H1 (cell line): Measurements from ENCODE around the gene KBTBD12. TPM values are rescaled to one million over a fixed set of nuclear protein-coding genes. Genes with fewer than 3 reads are reported as not detected.

Experiments used
- polyA plus RNA-seq, 7 experiments: library from polyadenylated mRNA; depleted of rRNA in 3 of 7; stranded (reverse) in 5 of 7; unstranded in 2 of 7; fragments of >200 nt in 5 of 7; fragments of 200-250 nt in 2 of 7; gene quantifications; 1 replicate in 5 of 7; 2 replicates in 1 of 7; 4 replicates in 1 of 7; pipeline versions ENCODE4 v1.2.1 to v1.2.3, GENCODE V29; 2011 to 2013; ENCODE audit warnings: missing spikeins in 2 of 7, mixed read lengths in 2 of 7
- total RNA-seq: library from RNA; stranded (reverse); fragmentation: NEBNext Ultra II Directional; extraction: Animal tissue kit (Norgen Biotek cat#: 25700); gene quantifications from 2 replicates; pipeline ENCODE4 v1.2.1, GENCODE V29; 2021
- TF ChIP-seq, protein P1 (sequence below): IDR thresholded peaks from 2 replicates; pipeline ENCODE4 v1.6.1; 2011; ENCODE audit warnings: low read length, improper control_type of control experiment

KBTBD12 gene
- total and polyA plus RNA-seq, 2 of the 8 experiments (the other 6 are each of a cell fraction or from before 2014, with no cell fraction given): 0.33 to 0.63 TPM

DNA sequence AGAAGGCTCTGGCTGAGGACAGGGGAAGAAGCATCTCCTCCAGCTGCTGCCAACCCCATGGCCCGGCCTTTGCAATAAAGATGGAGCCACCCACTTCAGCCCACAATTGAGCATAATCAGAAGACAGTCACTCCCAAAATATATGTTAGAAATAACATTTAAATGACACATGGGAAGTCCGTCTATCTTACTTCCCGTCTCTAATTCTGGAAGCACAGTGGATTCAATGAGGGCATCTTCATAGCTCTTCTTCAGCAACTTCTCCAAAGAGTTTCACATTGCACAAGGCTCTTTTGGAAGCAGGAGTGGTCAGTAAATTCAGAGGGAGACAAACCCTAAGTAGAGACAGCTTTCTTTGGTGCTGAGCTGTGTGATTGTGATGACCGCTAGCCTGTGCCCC lies 70.2 kb downstream of the KBTBD12 start (continued):
- TF ChIP-seq, protein P1, sequence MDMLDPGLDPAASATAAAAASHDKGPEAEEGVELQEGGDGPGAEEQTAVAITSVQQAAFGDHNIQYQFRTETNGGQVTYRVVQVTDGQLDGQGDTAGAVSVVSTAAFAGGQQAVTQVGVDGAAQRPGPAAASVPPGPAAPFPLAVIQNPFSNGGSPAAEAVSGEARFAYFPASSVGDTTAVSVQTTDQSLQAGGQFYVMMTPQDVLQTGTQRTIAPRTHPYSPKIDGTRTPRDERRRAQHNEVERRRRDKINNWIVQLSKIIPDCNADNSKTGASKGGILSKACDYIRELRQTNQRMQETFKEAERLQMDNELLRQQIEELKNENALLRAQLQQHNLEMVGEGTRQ: no peak
